T-helper 2 cell treated with Interferon-gamma antibody and Interleukin-4, amounts not matched to agents 5 μg/mL and 100 μg/mL, for 36 hours (primary cell): ENCODE data around the gene GFPT2.

Source experiments
- DNase-seq: peaks from one replicate; pipeline ENCODE4 v3.0.0; 2021; ENCODE audit warnings: low spot score
- H3K27ac Mint-ChIP-seq: one replicate; pipeline ENCODE4 v1.8.0; 2021; ENCODE audit warnings: mild to moderate bottlenecking, mixed read lengths
- H3K27me3 Mint-ChIP-seq: one replicate; pipeline ENCODE4 v1.8.0; 2021; ENCODE audit warnings: low read depth, mixed read lengths
- H3K36me3 Mint-ChIP-seq: one replicate; pipeline ENCODE4 v1.8.0; 2021; ENCODE audit warnings: low read depth, mixed read lengths
- H3K4me1 Mint-ChIP-seq: one replicate; pipeline ENCODE4 v1.8.0; 2021; ENCODE audit warnings: low read depth, mixed read lengths
- H3K4me3 Mint-ChIP-seq: one replicate; pipeline ENCODE4 v1.8.0; 2022; ENCODE audit warnings: mild to moderate bottlenecking, moderate library complexity, mixed read lengths
- H3K9me3 Mint-ChIP-seq: one replicate; pipeline ENCODE4 v1.8.0; 2021; ENCODE audit warnings: mixed read lengths

Gene GFPT2

DNA sequence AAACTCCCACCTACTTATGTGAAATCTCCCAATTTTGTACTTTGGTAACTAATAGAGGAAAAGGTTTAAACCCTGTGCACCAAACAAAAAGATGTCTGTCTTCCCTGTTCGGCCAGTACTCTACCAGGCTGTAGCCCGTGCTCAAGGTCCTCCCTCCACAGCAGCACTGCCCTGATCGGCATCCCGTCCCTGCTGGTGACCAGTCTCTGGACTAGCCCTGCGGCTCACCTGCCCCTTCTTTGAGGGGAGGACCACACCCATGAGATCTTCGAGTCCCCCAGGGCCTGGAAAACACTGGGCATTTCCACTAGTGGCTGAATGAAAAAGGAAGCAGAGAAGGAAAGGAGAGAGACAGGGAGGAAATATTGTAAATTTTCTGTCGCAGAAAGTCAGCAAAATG lies 2.8 kb downstream of the GFPT2 start:
- Mint-ChIP-seq H3K36me3 (no peaks in the 10 kb centered on the region), H3K27ac (no peak overlapping the region), H3K4me1 (peaks cover 2% of the 10 kb centered on the region), H3K4me3 (no peak overlapping the region), H3K27me3 (peaks cover 44% of the 10 kb centered on the region), H3K9me3 (no peaks in the 10 kb centered on the region)
- no peak for DNase-seq

DNA sequence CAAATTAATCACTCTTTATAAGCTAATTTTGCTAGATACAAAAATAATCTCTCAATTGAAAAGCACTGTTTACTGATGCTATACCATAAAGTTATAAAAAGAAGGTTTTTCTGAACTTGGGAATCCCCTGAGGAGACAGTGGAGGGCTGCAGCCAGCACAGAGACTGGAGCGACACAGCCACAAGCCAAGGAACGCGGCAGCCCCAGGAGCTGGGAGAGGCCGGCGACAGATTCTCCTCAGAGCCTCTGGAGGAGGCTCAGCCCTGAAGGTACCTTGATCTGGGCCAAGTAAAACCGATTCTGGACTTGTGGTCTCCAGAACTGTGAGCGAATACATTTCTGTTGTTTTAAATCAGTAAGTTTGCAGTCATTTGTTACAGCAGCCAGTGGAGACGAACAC lies 3.7 kb downstream of the GFPT2 start:
- Mint-ChIP-seq H3K27ac (no peak overlapping the region), H3K4me1 (peaks cover 2% of the 10 kb centered on the region), H3K27me3 (peaks cover 36% of the 10 kb centered on the region), H3K4me3 (no peak overlapping the region), H3K9me3 (no peaks in the 10 kb centered on the region), H3K36me3 (no peaks in the 10 kb centered on the region)
- DNase-seq = no peak

DNA sequence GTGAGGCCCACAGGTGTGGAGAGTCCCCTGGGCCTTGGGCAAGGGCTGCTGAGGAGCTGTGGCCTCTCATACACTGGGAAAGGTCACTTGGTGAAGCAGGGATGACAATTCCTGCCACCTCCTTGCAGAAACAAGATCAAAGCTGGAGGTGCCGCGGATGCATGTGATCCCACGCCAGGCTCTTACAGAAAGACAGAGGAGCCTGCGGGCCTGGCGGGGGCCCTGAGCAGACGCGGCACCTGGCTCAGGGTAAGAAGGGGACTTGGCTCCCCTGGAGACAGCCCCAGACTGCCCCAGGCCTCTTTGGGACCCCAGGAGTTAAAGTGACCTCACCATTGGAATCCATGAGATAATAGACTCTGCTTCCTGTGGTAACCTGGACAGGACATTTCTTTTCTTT lies 4.8 kb downstream of the GFPT2 start:
- Mint-ChIP-seq H3K4me3 (no peak overlapping the region), H3K27me3 (peaks cover 35% of the 10 kb centered on the region), H3K9me3 (no peaks in the 10 kb centered on the region), H3K27ac (no peak overlapping the region), H3K36me3 (no peaks in the 10 kb centered on the region), H3K4me1 (no peaks in the 10 kb centered on the region)
- no peak for DNase-seq

DNA sequence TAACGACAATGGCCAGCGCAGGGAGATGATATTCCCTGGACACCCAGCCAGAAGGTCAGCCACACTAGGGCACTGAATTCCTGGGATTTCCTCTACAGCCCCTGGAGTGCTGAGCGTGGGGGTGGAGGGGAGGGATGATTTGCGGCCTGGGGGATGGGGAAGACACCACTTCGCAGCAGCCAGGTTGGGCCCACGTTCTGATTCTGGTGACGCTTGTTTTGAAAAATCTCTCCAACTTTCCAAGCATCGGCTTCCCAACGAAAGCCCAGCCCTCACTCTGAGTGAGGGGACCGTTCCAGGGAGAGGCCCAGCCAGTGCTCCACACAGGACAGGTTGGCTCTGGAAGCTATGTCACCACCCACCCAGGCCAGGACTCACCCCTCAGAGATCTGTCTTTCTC lies 5.4 kb downstream of the GFPT2 start:
- no peak overlapping the region for H3K27ac Mint-ChIP-seq
- no peaks in the 10 kb centered on the region for H3K4me1 Mint-ChIP-seq
- peaks cover 36% of the 10 kb centered on the region for H3K27me3 Mint-ChIP-seq
- no peak for DNase-seq
- no peak overlapping the region for H3K4me3 Mint-ChIP-seq
- no peaks in the 10 kb centered on the region for H3K9me3 Mint-ChIP-seq
- H3K36me3 Mint-ChIP-seq = no peaks in the 10 kb centered on the region

DNA sequence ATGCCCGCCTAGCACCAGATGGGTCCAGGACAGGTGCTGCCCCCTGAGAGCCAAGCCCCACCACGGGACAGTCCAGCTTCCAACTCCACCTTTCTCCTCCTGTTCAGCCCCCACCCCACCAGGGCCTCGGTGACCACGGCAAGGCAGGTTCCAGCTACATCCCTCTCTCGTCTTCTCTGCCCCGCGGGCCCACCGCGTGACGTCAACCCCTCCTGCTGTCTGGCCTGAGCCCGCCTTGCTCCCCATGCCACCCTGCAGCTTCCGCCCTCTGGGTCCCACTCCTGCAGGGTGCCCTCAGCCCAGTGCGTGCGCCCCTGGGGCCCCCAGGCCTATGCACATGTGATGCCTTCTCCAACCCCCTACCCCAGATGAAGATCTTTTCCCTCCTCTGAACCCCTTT lies 6.8 kb downstream of the GFPT2 start:
- H3K27me3 Mint-ChIP-seq = peaks cover 29% of the 10 kb centered on the region
- H3K9me3 Mint-ChIP-seq = no peaks in the 10 kb centered on the region
- DNase-seq = no peak
- H3K4me3 Mint-ChIP-seq = no peak overlapping the region
- H3K36me3 Mint-ChIP-seq = no peaks in the 10 kb centered on the region
- H3K4me1 Mint-ChIP-seq = no peaks in the 10 kb centered on the region
- no peak overlapping the region for H3K27ac Mint-ChIP-seq

DNA sequence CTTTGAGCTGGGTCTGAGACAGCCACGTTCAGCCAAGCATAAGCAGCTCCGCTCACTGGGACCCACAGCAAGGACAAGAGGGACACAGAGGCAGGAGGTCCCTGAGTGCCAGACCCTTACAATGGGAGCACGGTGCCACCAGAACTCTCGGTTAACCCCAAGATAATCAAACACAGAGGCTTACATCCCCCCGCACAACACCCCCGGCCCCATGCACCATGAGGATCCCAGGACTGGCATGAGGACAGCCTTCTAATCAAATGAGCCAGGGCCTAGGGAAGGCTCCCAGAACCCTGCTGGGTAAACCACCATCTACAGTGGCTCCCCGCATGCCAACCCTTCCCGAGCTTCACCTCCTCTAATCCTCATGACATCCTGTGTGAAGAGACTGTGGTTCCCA lies 7.4 kb downstream of the GFPT2 start:
- Mint-ChIP-seq H3K9me3 (no peaks in the 10 kb centered on the region), H3K36me3 (no peaks in the 10 kb centered on the region), H3K27ac (no peak overlapping the region), H3K27me3 (peaks cover 23% of the 10 kb centered on the region), H3K4me1 (no peaks in the 10 kb centered on the region), H3K4me3 (no peak overlapping the region)
- no peak for DNase-seq

DNA sequence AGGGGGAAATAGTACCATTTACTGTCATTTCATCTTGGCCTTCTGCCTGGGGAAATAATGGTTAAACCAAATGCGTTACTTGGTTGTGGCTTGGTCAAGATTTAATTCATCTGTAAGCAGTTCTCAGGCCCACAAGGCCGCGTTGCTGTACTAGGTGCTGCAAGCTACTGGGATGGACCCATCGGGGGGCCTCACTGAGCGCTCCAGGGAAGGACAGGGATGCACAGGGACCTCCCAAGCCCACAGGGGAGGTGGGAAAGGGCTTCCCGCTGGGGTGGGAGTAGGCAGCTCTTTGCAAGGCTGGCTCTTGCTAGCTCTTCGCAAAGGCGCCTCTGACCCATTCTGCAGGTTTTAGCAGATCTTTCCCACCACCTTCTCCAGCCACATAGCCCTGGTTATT lies 8.0 kb downstream of the GFPT2 start:
- DNase-seq = no peak
- peaks cover 17% of the 10 kb centered on the region for H3K27me3 Mint-ChIP-seq

DNA sequence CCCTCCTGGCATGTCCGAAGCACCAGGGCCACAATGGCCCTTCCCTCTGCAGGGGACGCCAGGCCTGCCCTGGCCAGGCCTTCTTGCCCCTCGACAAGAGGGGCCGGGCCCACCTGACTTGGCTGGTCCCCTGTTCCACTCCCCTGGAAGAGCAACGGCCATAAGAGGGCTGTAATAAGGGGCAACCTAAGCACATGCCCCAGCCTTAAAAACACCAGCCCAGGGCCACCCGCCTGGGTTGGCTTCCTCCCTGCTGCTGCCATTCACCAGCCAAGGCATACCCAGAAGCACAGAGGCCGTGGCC lies 8.5 kb downstream of the GFPT2 start:
- no peak overlapping the region for H3K27ac Mint-ChIP-seq
- H3K4me1 Mint-ChIP-seq = no peaks in the 10 kb centered on the region
- peaks cover 13% of the 10 kb centered on the region for H3K27me3 Mint-ChIP-seq
- no peaks in the 10 kb centered on the region for H3K9me3 Mint-ChIP-seq
- no peak for DNase-seq
- no peak overlapping the region for H3K4me3 Mint-ChIP-seq
- no peaks in the 10 kb centered on the region for H3K36me3 Mint-ChIP-seq

More for the DNA sequence above, 8.0 kb downstream of the GFPT2 start:
- Mint-ChIP-seq H3K4me3 (no peak overlapping the region), H3K4me1 (no peaks in the 10 kb centered on the region), H3K36me3 (no peaks in the 10 kb centered on the region), H3K27ac (no peak overlapping the region), H3K9me3 (no peaks in the 10 kb centered on the region)

DNA sequence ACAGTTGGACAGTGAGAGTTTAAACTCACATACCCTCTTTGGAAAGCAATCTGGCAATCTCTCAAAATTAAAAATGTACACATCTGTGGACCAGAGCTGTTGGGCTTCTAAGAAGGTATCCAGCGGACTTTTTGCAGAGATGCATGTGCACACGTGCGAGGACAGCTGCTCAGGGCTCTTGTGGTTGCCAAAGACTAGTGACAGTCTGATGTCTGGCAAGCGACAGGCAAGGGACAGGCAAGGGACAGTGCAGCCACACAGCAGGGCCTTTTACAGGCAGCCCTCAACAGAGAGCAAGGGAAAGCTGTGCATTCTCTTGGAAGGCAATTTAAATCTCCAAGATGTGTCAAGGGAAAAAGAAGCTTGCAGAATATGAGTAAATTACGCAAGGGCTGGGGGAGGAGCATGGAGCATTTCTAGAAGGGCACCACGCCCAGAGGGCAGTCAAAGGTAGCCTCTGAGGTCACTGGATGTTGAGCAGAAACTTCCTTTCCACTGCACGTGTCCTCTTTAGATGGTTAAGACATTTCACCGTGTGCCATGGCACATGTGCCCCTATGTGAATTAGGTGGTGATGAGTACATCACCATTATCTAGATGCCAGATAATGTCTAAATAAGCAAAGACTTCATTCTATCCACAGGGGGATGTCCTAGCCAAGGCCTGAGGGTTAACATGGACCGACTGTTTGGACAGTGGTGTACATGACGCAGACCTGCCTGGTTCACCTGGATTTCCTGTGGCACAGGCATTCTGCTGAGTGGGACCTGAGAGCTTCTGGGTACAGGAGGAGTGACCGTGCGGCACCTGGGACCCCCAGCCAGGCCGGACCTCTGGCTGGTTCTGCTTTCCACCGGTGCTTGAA lies 9.1 kb downstream of the GFPT2 start:
- Mint-ChIP-seq H3K36me3 (no peaks in the 10 kb centered on the region), H3K27me3 (peaks cover 9% of the 10 kb centered on the region), H3K4me3 (no peak overlapping the region), H3K27ac (no peak overlapping the region), H3K9me3 (no peaks in the 10 kb centered on the region), H3K4me1 (no peaks in the 10 kb centered on the region)
- DNase-seq = no peak

DNA sequence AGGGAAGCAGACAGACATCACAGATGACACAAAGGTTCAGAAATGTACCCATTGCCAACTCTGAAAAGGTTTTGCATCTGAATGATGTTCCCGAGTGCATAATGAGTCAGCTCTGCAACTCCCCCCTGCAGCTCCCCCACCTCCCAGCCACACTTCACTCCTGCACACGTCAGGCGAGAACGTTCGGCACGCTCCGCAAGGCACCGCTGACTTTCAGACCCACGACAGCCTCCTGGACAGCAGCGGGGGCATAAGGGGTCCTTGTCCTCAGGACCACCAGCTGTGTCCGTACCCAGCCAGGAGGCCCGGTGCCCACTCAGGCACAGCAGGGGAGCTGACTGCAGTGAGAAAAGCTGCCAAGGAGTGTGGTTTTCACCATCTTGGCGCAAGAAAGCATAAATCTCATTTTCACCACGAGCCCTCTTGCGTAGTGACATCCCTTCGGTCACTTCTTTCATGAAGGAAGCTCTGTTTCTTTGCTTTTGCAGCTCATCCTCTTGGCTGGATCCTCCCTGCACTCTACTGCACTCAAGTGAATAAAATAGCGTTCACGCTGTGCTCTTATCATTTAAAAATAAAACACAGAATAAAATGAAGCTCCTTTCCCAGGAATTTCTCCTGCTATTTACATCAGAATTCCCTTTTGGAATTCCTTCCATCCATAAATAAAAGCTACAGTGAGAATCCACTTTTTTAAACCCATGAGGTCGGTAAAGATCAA lies 9.9 kb downstream of the GFPT2 start:
- H3K27ac Mint-ChIP-seq = no peak overlapping the region
- H3K4me1 Mint-ChIP-seq = no peaks in the 10 kb centered on the region
- no peaks in the 10 kb centered on the region for H3K36me3 Mint-ChIP-seq
- no peak overlapping the region for H3K4me3 Mint-ChIP-seq
- H3K9me3 Mint-ChIP-seq = no peaks in the 10 kb centered on the region
- no peak for DNase-seq
- peaks cover 9% of the 10 kb centered on the region for H3K27me3 Mint-ChIP-seq

DNA sequence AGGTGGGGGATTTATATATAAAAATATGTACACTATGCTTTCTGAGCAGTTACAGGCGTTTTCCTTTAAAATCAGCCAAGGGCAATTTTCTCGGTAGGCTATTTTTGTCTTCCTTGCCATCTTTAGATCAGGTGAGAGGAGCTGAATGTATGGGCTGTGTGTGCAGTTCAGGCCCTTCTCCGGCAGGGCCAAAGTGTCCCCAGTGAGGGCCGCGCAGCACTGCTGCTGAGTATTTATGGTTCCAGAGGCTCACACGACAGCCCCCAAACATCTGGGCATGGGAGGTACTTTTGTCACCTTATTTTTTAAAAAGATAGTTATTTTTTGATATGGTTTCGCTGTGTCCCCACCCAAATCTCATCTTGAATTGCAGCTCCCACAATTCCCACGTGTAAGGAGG lies 11.5 kb downstream of the GFPT2 start:
- H3K4me3 Mint-ChIP-seq = no peak overlapping the region

DNA sequence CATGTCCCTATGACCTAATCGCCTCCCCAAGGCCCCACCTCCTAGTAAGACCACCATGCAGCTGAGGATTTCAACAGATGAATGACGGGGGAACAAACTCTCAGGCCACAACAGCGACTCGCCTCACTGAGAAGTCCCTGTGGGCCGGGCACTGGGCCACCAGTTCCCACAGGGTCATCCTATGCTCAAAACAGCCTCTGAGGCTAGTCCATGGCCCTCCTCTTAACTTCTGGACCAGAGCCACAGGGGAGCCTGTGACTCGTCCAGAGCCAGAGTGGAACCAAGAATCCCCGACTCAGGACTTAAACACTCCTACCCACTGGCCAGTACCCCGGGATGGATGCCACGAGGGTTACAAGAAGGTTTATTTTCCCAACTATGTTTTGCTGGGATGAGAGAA lies 12.3 kb downstream of the GFPT2 start:
- DNase-seq = no peak
- H3K9me3 Mint-ChIP-seq = no peaks in the 10 kb centered on the region
- H3K27ac Mint-ChIP-seq = no peak overlapping the region
- peaks cover 9% of the 10 kb centered on the region for H3K27me3 Mint-ChIP-seq
- H3K36me3 Mint-ChIP-seq = no peaks in the 10 kb centered on the region
- no peaks in the 10 kb centered on the region for H3K4me1 Mint-ChIP-seq
- H3K4me3 Mint-ChIP-seq = no peak overlapping the region

More for the DNA sequence above, 11.5 kb downstream of the GFPT2 start:
- Mint-ChIP-seq H3K27me3 (peaks cover 9% of the 10 kb centered on the region), H3K36me3 (no peaks in the 10 kb centered on the region), H3K27ac (no peak overlapping the region), H3K4me1 (no peaks in the 10 kb centered on the region), H3K9me3 (no peaks in the 10 kb centered on the region)
- DNase-seq = no peak

DNA sequence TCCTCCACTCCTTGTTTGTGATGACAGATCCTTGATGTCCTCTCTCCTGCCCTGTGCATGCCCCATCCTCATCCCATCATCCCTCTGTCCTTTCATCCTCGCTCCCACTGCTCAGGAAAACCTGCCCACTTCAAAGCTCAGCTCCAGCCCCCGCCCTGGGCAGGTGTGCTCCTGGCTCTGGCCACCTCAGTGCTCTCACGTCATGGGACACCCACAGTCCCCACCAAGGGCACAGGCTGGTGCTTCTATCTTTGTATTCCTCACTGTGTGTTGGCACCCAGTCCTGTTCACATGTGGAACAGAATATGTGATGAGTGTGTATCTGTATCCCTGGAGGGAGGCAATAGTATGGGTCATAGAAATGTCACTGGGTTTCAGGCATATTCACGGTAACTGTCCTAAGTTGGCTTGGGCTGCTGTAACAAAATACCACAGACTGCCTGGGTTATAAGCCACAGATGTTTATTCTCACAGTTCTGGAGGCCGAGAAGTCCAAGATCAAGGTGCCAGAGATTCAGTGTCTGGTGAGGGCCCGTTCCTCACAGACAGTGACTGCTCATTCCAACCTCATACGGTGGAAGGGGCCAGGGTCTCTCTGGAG lies 13.5 kb downstream of the GFPT2 start:
- Mint-ChIP-seq H3K4me3 (no peak overlapping the region), H3K4me1 (no peaks in the 10 kb centered on the region), H3K27me3 (peaks cover 9% of the 10 kb centered on the region), H3K27ac (no peak overlapping the region), H3K9me3 (no peaks in the 10 kb centered on the region), H3K36me3 (no peaks in the 10 kb centered on the region)
- no peak for DNase-seq

DNA sequence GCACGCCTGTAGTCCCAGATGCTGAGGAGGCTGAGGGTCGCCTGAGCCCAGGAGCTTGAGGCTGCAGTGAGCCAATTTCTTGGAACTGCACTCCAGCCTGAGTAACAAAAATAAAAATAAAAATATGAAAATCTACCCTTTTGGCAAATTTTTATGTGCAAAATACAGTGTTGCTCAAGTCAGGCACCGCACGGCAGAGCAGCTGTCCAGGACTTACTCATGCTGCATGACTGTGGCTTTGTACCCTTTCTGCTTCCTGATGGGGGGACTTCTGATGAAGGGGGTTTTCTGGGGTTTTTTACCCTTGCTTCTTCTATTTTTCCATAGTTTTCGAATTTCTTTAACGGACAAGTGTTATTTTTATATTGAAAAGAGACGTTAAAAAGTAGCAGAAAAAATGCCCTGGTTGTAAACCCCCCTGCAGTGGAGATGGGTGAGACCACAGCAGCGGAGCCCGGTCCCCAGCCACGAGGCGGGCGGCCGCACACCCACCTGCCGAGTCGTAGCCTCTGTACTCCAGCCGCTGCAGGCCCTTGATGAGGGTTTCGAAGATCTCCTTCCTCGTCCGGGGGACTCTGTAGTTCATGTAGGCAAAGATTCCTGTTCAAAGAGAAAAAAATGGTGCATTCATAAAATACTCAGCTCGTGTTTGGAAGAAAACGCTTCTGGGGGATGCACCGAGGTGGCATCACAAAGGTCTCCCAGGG lies 15.0 kb downstream of the GFPT2 start:
- Mint-ChIP-seq H3K4me1 (no peaks in the 10 kb centered on the region), H3K9me3 (no peaks in the 10 kb centered on the region), H3K4me3 (no peak overlapping the region), H3K27ac (no peak overlapping the region), H3K36me3 (no peaks in the 10 kb centered on the region), H3K27me3 (peaks cover 7% of the 10 kb centered on the region)
- DNase-seq = no peak
